ENCODE data around the gene OTUB1.
"Not testable (repeated sequence)": the region's sequence is repeated elsewhere in the genome, so short reads cannot be mapped to it uniquely, and the experiment has no call there.

The OTUB1 gene

GRCh38 chr11:64026575-64027205 is 40.5 kb downstream of the OTUB1 start:
- no peak for DNase-seq

DNA sequence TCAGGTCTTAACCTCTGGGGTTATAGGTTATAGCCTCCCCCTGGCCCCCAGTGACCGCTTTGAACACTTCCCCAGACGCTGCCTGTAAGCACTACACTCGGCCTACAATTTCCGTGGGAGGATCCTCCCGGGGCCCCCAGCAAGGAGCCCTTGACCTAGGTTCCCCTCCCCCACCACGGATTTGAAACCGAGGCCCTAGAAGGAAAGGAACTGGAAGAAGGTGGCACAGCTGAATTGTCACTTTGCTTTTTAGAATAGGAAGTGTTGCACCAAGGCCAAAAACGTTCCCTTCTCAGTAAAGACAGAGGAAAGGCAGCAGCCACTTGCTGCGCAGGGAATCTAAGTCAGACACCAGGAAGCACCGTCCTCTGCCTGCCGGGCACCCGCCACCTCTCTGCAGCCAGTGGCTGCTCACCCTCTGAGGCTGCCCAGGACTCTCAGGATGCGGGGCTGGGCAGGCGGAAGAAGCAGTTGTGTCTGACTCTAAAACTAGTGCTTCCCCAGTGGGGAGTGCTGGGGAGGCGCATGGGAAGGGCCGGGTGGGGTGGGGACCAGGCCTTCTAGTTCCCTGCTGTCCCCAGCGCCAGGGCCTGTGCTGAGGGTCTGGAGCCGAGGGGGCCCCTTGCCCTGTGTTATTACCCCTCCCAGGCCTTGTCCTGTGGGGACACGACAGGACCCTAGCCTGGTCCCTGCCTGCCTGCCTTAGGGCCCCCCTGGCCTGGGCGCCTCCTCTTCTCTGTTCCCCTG is 41.6 kb downstream of the OTUB1 start:
- DNase-seq: no peak

DNA sequence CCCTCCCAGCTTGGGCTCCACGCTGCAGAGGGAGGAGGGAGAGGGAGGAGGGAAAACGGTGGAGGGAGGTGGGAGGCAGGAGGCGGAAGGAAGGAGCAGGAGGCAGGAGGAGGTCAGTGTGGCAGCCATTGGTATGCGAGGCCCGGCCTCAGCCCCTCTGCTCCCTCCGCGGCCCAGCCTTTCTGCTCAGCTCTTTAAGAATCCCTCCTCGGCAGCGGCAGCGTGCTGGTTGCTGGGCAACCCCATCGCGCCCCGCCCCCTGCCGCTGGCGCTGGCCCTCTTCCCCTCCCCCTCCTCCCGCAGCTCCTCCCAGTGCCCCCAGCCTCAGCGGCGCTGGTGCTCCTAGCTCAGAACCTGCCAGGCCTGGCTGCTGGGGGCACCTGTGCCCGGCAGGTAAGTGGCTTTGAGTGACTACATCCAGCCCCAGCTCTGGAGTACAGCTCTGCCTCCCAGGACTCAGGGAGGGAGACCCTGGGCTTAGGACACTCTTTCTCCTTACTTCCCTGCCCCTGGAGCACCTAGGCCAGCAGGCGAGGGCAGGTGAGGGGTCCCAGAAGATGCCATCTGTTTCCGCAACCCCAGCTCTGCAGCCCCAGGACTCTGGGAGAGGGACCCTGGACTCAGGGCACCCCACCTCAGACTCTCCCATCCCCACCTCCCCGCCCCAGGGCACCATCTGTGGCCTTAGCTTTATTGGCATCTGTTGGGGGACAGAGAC is 42.3 kb downstream of the OTUB1 start:
- peak in 1 of 2 experiments; percentile 40 for DNase-seq

GRCh38 chr11:64029773-64030172 is 43.5 kb downstream of the OTUB1 start:
- no peak for DNase-seq

- no peak for DNase-seq
Measured at GRCh38 chr11:64031001-64031400, 44.8 kb downstream of the OTUB1 start.

DNA sequence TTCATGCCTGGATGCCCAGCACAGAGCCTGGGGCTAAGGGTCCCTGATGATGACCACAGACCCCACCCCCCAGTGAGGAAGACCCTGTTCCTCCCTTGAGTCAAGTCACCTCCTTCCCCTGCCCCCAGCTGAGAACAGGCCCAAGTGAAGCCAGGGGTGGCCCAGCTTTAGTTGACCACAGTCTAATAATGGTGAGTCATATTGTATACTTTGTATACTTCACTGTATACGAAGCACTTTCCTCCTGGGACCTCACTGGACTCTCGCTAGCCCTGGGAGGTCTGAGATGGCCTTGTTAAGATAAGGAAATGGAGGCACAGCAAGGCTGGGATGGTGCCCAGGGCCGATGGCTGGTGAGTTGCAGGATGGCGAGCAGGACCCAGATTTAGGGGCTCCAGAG is 45.8 kb downstream of the OTUB1 start:
- DNase-seq: no peak

DNA sequence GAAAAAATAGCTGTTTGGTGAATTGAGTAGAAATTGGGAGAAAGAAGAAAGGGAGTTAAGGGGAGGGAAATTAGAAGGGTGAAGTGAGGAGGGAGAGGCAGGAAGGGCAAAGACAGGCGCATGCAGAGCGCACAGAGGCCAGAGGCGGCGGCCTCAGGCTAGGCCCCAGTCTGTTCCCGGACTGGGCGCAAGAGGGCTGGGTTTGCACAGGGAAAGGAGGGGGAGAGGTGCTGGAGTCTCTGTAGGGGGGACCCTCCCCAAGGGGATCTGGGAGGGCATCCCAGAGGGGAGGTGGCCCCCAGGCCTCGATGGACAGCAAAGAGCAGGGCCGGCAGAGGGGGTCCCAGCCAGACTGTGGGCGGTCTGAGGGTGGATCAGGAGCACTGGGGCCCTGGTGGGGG is 48.2 kb downstream of the OTUB1 start:
- DNase-seq: no peak

GRCh38 chr11:64035081-64035524 is 48.9 kb downstream of the OTUB1 start:
- no peak for DNase-seq

DNA sequence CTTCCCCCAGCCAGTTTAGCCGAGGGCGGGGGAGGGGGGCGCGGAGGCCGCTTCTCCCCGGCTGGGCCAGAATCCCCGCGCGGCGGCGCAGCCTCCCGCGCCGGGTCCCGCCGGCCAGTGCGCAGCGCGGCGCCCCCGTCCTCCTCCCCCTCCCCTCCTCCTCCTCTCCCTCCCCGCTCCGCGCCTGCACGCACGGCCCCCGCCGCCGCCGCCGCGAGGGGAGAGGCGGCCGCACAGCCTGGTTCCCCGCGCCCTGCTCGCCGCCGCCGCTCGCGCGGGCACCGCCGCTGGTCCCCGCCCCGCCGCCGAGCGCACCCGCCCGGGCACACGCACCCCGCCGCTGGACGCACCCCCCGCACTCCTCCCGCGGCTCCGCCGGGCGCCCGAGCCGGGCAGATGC is 49.3 kb downstream of the OTUB1 start, which contains the start of gene FLRT1:
TSS of gene FLRT1 (plus strand) at position 356 of the 400 bp plus-strand sequence. CDS start 80,337 bp downstream, outside the sequence.
- DNase-seq: no peak

DNA sequence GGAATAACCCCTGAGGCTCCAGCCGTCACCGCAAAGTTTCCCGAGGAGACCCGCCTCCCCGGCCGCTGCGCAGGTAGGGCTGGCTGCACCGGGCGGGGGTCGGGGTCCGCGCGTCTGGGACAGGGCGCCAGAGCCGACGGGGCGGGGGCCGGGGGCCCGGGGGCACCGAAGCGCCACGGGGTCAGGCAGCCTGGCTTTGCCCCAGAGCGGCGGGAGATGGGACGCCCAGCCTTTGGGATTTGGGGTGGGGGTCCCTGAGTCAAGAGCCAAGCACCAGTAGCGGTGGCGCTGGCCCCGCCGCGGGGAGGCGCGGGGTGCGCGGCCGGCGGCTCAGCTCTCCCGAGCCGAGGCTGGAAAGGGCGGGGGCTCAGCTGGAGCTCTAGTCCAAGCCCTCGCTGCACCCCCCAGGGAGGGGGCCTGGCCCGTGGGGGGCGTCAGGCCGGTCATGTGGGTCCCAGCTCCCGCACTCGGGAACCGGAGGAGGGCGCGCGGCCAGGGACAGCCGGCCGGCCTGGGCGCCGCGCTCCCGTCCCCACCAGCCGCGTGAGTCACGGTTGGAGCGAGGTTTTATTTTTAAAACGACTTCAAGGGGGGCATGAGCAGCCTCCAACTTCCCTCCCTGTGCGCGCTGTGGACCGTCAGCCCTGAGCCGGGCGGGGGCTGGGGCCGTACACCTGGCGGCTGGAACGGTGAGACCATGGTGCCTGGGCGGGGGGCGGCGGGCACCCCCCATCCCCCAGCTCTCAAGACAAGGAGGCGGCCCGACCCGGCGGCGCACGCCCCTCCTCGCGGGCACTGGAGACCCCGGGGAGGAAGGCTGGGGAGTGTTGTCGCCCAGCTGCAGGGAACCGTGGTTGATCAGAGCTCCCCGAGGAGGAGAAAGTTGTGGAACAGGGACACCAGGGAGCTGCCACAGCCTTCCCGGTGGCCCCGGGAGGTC is 50.1 kb downstream of the OTUB1 start:
- DNase-seq: peak in 1 of 2 experiments; percentile 53

DNA sequence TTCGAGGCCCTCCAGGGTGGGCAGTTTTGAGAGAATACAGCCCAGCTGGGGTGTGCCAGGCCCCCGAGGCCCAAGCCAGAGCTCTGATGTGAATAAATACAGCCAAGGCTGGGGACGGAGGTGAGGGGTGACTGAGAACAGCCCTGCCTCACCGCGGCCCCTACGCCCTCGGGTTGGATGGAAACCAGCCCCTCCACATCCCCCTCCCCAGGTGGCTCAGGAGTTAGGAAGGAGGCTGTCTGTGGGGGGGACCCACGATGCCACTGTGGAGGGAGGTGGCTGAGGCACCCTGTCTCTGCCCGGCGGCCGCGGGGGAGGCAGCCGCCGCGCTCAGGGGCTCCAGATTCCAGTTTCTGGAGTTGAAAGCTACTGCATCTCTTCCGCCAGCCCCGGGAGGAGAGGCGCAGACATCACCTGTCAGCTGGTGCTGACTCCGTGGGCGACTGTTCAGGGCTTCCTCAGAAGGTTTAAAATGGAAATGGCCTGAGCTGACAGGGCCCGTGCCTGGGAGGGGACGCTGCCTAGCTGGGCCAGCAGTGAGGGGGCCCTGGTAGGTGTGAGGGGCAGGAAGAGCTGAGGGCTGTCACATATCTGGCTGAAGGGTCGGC is 50.9 kb downstream of the OTUB1 start:
- DNase-seq: no peak

DNA sequence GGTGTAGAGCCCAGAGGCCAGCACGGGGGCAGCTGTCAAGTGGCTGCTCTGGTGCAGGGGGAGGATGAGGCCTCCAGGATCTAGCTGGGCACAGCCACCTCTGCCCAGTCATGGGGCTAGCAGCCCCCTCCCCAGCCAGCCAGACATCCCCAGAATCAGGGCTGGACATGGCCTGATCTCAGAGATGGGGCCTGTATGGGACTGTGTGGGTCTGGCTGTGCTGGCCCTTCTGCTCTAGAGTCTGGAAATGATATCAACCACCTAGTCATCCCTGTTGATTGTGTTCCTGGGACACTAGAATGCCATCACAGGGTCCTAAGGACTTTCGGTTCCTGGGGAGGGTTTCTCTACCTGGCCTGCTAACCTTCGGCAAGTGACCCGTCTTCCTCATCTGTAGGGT is 52.3 kb downstream of the OTUB1 start:
- DNase-seq: no peak

DNA sequence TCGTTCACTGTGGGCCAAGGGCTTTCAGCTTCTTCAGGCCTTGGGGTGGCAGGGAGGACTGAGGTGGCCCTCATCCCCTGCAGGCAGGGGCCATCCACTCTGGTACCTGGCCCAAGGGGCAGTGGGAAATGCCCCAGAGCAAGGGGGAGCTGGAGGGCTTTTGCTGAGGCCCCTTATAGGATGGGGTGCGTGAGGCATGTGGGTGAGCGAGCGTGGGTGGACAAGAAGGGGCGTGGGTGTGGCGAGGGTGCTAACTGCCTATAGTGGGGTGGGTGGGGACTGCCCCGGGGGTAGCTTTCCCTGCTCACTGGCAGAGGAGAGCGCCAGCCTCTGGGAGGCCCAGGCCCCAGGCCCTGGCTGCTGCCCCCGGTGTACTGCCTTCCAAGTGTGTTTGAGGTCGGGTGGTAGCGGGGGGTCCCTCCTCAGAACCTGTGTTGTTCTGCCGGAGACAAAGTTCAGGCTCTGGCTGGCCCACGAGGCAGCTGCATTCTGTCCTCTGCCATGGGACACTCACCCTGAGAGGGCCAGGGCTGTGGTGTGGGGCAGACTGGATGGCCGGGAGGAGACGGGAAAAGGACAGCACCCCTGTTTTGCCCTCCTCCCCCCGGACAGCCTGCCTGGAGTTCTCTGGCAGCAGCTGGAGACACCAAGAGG is 52.9 kb downstream of the OTUB1 start:
- DNase-seq: no peak

- DNase-seq: no peak
Measured at GRCh38 chr11:64040684-64041322, 54.6 kb downstream of the OTUB1 start.

GRCh38 chr11:64041846-64042245 is 55.6 kb downstream of the OTUB1 start:
- no peak for DNase-seq

- DNase-seq: no peak
Measured at GRCh38 chr11:64042301-64042700, 56.1 kb downstream of the OTUB1 start.

DNA sequence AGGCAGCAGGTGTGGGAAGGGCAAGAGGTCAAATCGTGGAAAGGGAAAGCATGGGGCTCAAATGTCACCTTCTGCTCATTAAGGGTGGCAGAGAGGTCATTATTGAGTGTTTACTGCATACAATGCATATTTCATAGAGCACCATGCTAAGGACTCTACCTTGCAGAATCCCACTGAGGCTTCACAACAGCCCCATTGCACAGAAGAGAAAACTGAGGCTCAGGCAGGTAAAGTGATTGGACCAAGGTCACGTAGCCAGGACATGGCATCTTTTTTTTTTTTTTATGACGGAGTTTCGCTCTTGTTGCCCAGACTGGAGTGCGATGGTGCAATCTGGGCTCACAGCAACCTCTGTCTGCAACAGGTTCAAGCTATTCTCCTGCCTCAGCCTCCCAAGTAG is 57.3 kb downstream of the OTUB1 start:
- DNase-seq: no peak

- peak; percentile 64 to 84 for DNase-seq
Measured at GRCh38 chr11:64044730-64045393, 58.6 kb downstream of the OTUB1 start.

DNA sequence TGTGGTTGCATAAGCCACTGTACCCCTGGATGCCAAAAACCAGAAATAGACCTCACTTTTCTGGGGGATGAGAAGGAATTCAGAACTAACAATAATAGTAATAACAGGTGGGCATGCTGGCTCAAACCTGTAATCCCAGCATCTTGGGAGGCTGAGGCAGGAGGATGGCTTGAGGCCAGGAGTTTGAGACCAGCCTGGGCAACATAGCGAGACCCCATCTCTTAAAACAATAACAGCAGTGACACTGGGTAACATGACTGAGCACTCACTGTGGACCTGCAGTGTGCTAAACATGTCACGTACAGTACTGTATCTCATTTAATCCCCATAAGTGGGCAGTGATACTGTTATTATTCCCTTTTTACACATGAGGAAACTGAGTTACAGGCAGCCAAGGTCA is 59.5 kb downstream of the OTUB1 start:
- DNase-seq: no peak

GRCh38 chr11:64047373-64047772 is 61.1 kb downstream of the OTUB1 start:
- not testable (repeated sequence) for DNase-seq

All from NCI-H524 (cell line).